HG03469 (cell line): ENCODE data around the gene SYNJ2BP.

Experiments used
- ATAC-seq: cut with Tn5 transposase; IDR thresholded peaks from one replicate; pipeline ENCODE4 v1.9.1; 2021; ENCODE audit warnings: mild to moderate bottlenecking, moderate library complexity, moderate number of reproducible peaks; ENCODE audit not compliant: unreplicated experiment

The SYNJ2BP gene

GRCh38 chr14:70392676-70393075, 24.2 kb downstream of the SYNJ2BP start:
- no peak for ATAC-seq

- ATAC-seq = no peak
Observed at GRCh38 chr14:70391493-70392391, 25.1 kb downstream of the SYNJ2BP start.

- ATAC-seq = no peak
Observed at GRCh38 chr14:70382536-70382935, 34.4 kb downstream of the SYNJ2BP start.

- ATAC-seq = no peak
Observed at GRCh38 chr14:70380824-70381223, 36.1 kb downstream of the SYNJ2BP start.

- no peak for ATAC-seq
Observed at GRCh38 chr14:70378696-70379095, 38.2 kb downstream of the SYNJ2BP start.
